NB4 (cell line): ENCODE results near the gene PDGFC.
A peak's percentile ranks its signal among the peaks of the same experiment; 100 is the strongest.

Experiments used
- DNase-seq: peaks from one replicate; pipeline ENCODE4 v3.0.0; 2010; ENCODE audit warnings: low read depth
- H3K4me3 ChIP-seq: one replicate; pipeline ENCODE4 v1.5.1; 2011; ENCODE audit warnings: mild to moderate bottlenecking, low read depth, low read length, moderate library complexity
- MAX ChIP-seq: IDR thresholded peaks from 2 replicates; pipeline ENCODE4 v1.6.1; 2011; ENCODE audit warnings: low read depth, low read length
- MYC ChIP-seq: IDR thresholded peaks from 2 replicates; pipeline ENCODE4 v1.6.1; 2011; ENCODE audit warnings: low read depth, low read length
- POLR2A ChIP-seq: IDR thresholded peaks from 2 replicates; pipeline ENCODE4 v1.6.1; 2011; ENCODE audit warnings: mild to moderate bottlenecking; ENCODE audit not compliant: insufficient read length; ENCODE audit errors: extremely low read depth
- TF ChIP-seq, protein P1 (sequence below): IDR thresholded peaks from one replicate; pipeline ENCODE4 v1.5.1; 2012; ENCODE audit warnings: low read depth, low read length

The PDGFC gene

GRCh38 chr4:156764846-156765245 lies 206.8 kb downstream of the PDGFC start:
- TF ChIP-seq POLR2A (no peak), MAX (no peak), MYC (no peak)
- TF ChIP-seq, protein P1, sequence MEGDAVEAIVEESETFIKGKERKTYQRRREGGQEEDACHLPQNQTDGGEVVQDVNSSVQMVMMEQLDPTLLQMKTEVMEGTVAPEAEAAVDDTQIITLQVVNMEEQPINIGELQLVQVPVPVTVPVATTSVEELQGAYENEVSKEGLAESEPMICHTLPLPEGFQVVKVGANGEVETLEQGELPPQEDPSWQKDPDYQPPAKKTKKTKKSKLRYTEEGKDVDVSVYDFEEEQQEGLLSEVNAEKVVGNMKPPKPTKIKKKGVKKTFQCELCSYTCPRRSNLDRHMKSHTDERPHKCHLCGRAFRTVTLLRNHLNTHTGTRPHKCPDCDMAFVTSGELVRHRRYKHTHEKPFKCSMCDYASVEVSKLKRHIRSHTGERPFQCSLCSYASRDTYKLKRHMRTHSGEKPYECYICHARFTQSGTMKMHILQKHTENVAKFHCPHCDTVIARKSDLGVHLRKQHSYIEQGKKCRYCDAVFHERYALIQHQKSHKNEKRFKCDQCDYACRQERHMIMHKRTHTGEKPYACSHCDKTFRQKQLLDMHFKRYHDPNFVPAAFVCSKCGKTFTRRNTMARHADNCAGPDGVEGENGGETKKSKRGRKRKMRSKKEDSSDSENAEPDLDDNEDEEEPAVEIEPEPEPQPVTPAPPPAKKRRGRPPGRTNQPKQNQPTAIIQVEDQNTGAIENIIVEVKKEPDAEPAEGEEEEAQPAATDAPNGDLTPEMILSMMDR, result no peak
- no peak for DNase-seq
- H3K4me3 ChIP-seq, result no peak overlapping the region

GRCh38 chr4:156764145-156764544 lies 207.5 kb downstream of the PDGFC start:
- no peak overlapping the region for H3K4me3 ChIP-seq
- DNase-seq, result no peak
- no peak for TF ChIP-seq MAX

GRCh38 chr4:156763511-156763910 lies 208.1 kb downstream of the PDGFC start:
- TF ChIP-seq, protein P1, result no peak
- TF ChIP-seq MYC (no peak), POLR2A (no peak), MAX (no peak)
- H3K4me3 ChIP-seq, result no peak overlapping the region
- DNase-seq, result no peak

DNA sequence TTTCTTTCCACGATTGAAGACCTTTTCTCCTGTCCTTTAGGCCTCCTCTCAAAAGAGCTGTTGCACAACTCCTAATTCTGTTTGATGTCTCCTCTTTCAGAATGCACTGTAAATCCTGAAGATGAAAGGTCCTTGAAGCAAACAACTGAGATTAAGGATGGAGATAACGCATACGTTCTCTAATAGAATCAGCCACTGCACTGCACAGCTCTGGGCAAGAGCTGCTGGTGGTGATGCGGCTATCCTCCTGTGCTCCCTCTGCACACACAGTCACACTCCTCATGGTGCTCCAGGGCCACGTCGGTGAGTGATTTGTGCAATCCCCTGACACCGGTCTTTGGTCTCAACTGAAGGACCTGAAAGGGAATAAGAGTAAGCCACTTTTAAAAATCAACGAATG lies 208.7 kb downstream of the PDGFC start:
- H3K4me3 ChIP-seq, result no peak overlapping the region
- DNase-seq, result no peak
- TF ChIP-seq MAX (no peak), POLR2A (no peak), MYC (no peak)
- TF ChIP-seq, protein P1, result no peak

- DNase-seq, result no peak
- no peak overlapping the region for H3K4me3 ChIP-seq
- TF ChIP-seq MAX (no peak), POLR2A (no peak), MYC (no peak)
- TF ChIP-seq, protein P1, result no peak
These were observed 215.5 kb downstream of the PDGFC start for GRCh38 chr4:156756118-156756517.

DNA sequence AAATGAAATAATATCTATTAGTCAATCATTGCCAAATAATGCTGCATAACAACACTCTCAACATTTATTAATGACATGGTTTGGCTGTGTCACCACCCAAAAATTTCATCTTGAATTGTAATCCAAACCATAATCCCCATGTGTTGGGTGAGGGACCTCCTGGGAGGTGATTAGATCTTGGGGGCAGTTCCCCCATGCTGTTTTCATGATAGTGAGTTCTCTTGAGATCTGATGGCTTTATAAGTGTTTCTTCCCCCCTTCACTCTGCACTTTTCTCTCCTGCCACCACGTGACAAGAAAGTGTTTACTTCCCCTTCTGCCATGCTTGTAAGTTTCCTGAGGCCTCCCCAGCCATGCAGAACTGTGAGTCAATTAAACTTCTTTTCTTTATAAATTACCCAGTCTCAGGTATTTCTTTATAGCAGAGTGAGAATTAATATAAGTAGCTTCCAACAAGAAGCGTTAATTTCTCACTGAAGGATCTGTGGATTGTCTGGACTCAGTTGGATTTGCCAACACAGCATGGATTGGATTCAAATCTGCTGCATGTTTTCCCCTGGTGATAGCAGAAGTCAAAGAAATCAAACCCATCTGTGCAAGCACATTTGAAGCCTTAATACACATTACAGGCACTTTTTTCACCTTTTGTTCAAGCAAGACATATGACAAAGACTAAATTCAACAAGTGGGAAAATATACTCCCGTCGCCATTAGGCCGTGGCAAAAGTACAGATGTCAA lies 216.6 kb downstream of the PDGFC start:
- H3K4me3 ChIP-seq, result no peak overlapping the region
- no peak for TF ChIP-seq MYC
- no peak for TF ChIP-seq POLR2A
- TF ChIP-seq, protein P1, result no peak
- no peak for TF ChIP-seq MAX
- peak; percentile 2 for DNase-seq
